Measurements from ENCODE around the gene ENDOU. TPM values are rescaled to one million over a fixed set of nuclear protein-coding genes. Genes with fewer than 3 reads are reported as not detected.

The ENDOU gene
- total and polyA plus RNA-seq, 2 donors (not counting 3 experiments of a cell fraction or from before 2014, with no cell fraction given) = not detected

- intact Hi-C loops (cut with micrococcal nuclease) = no loop called here
- Histone ChIP-seq H3K36me3 (ENCODE audit: control insufficient read depth in 2 of 2, extremely low read depth in 1 of 2, insufficient read depth in 2 of 2, low read length in 2 of 2) (no peaks in the 10 kb centered on the region), H3K4me2 (ENCODE audit: insufficient read depth, low read length) (no peak overlapping the region), H3K9me3 (replicated peaks; ENCODE audit: control insufficient read depth, insufficient read depth, low read length) (no peaks in the 10 kb centered on the region), H3K4me1 (ENCODE audit: control insufficient read depth, extremely low read depth, insufficient read depth, low read length) (peaks cover 12% of the 10 kb centered on the region), H3K27me3 (ENCODE audit: control insufficient read depth in 2 of 2, insufficient read depth in 2 of 2, low read length in 2 of 2) (no peaks in the 10 kb centered on the region), H3K9ac (replicated peaks; ENCODE audit: extremely low read depth, insufficient read depth, low read length) (no peak overlapping the region), H3K9me1 (replicated peaks; ENCODE audit: control insufficient read depth, extremely low read depth, insufficient read depth, low read length) (no peaks in the 10 kb centered on the region), H4K20me1 (replicated peaks; ENCODE audit: control insufficient read depth, extremely low read depth, insufficient read depth, low read length) (no peaks in the 10 kb centered on the region), H3K4me3 (replicated peaks in 1 of 3; ENCODE audit: insufficient read depth in 1 of 3, low read depth in 1 of 3, low read length in 3 of 3) (no peak overlapping the region), H3K79me2 (ENCODE audit: control insufficient read depth, insufficient read depth, low read length) (no peaks in the 10 kb centered on the region), H3K27ac (ENCODE audit: insufficient read depth, low read depth, low read length) (no peak overlapping the region), H2AFZ (ENCODE audit: low read depth, low read length) (no peak overlapping the region)
- ChIA-PET POLR2A (no interaction called here), CTCF (interaction anchor here (0.8 to 10.1 kb wide), 15 partner anchors 9 to 181 kb away, joined by 3 to 385 read pairs (median 7); partner anchors contain the start of genes ENDOU, RAPGEF3 and RPAP3)
- BruUV-seq (replicated peaks) = no TSS peak
- dilution Hi-C loops (cut with MboI; ENCODE audit: extremely low pct_ligation_motif_present, low sequenced_read_pairs) = no loop called here
- FAIRE-seq (no peak), DNase-seq (ENCODE audit: low read depth, low spot score) (no peak)
- TF ChIP-seq MAX (IDR thresholded peaks at IDR 0.05; ENCODE audit: insufficient read depth, insufficient read length) = no peak
- no peak for TF ChIP-seq EZH2 (IDR thresholded peaks at IDR 0.05; ENCODE audit: borderline replicate concordance, low read depth, low read length, severe bottlenecking)
- TF ChIP-seq GATA2 (IDR thresholded peaks at IDR 0.05; ENCODE audit: insufficient read depth, insufficient read length, low read depth, low read length) = no peak
- no peak for TF ChIP-seq JUN (IDR thresholded peaks at IDR 0.05; ENCODE audit: borderline replicate concordance, insufficient read depth, insufficient read length, low read depth)
- TF ChIP-seq POLR2A (IDR thresholded peaks at IDR 0.05; ENCODE audit: low read depth, low read length) = no peak
- TF ChIP-seq POLR2AphosphoS5 (IDR thresholded peaks at IDR 0.05; ENCODE audit: insufficient read depth, low read depth, low read length) = no peak
- TF ChIP-seq FOS (IDR thresholded peaks at IDR 0.05; ENCODE audit: borderline replicate concordance, insufficient read depth, low read length) = no peak
- no peak for TF ChIP-seq MYC (IDR thresholded peaks at IDR 0.05; ENCODE audit: low read depth, low read length)
- no peak for TF ChIP-seq CTCF (IDR thresholded peaks at IDR 0.05; ENCODE audit: extremely low read depth in 1 of 2, insufficient read depth in 1 of 2, low read depth in 1 of 2, low read length in 2 of 2)
These were observed 43.1 kb upstream of the ENDOU start for GRCh38 chr12:47768323-47768811.

Measured in endothelial cell of umbilical vein (primary cell).